GM23248 (cell line): ENCODE data around the gene ABCC1. TPM values are rescaled to one million over a fixed set of nuclear protein-coding genes. Genes with fewer than 3 reads are reported as not detected.

Experiments used
- DNase-seq: peaks from one replicate; pipeline ENCODE4 v3.0.0-alpha.2; 2015
- H2AFZ ChIP-seq: fragments of 200-600 bp; sonication (generic); 2 replicates; pipeline ENCODE4 v1.6.1; 2016; ENCODE audit warnings: antibody characterized with exemption
- H3F3A ChIP-seq: fragments of 200-600 bp; sonication (generic); 2 replicates; pipeline ENCODE4 v1.6.1; 2016; ENCODE audit warnings: mild to moderate bottlenecking, antibody characterized with exemption, mixed run types; ENCODE audit not compliant: insufficient read depth
- H3K27ac ChIP-seq: fragments of 200-600 bp; sonication (generic); 2 replicates; pipeline ENCODE4 v1.5.1; 2016; ENCODE audit warnings: mild to moderate bottlenecking
- H3K27me3 ChIP-seq: fragments of 200-600 bp; sonication (generic); replicated peaks from 2 replicates; pipeline ENCODE4 v1.6.1; 2016; ENCODE audit warnings: mild to moderate bottlenecking; ENCODE audit not compliant: insufficient read depth
- H3K36me3 ChIP-seq: fragments of 200-600 bp; sonication (generic); 2 replicates; pipeline ENCODE4 v1.6.1; 2016; ENCODE audit warnings: low read depth, mild to moderate bottlenecking
- H3K4me1 ChIP-seq: fragments of 200-600 bp; sonication (generic); 2 replicates; pipeline ENCODE4 v1.6.1; 2016; ENCODE audit warnings: mild to moderate bottlenecking; ENCODE audit not compliant: insufficient read depth
- H3K4me2 ChIP-seq: fragments of 200-600 bp; sonication (generic); one replicate; pipeline ENCODE4 v1.6.1; 2016; ENCODE audit warnings: mild to moderate bottlenecking; ENCODE audit not compliant: unreplicated experiment
- H3K4me3 ChIP-seq: fragments of 200-600 bp; sonication (generic); 2 replicates; pipeline ENCODE4 v1.5.1; 2016; ENCODE audit warnings: mild to moderate bottlenecking
- H3K79me2 ChIP-seq: fragments of 200-600 bp; sonication (generic); 2 replicates; pipeline ENCODE4 v1.6.1; 2016; ENCODE audit warnings: mild to moderate bottlenecking; ENCODE audit not compliant: insufficient read depth
- H3K9ac ChIP-seq: fragments of 200-600 bp; sonication (generic); 2 replicates; pipeline ENCODE4 v1.6.1; 2016; ENCODE audit warnings: mild to moderate bottlenecking
- H3K9me2 ChIP-seq: fragments of 200-600 bp; sonication (generic); 2 replicates; pipeline ENCODE4 v1.6.1; 2016; ENCODE audit warnings: mixed run types, mild to moderate bottlenecking, moderate library complexity; ENCODE audit not compliant: insufficient read depth
- H3K9me3 ChIP-seq: fragments of 200-600 bp; sonication (generic); one replicate; pipeline ENCODE4 v1.6.1; 2017; ENCODE audit warnings: low read depth
- H4K20me1 ChIP-seq: fragments of 200-600 bp; sonication (generic); 2 replicates; pipeline ENCODE4 v1.6.0; 2016; ENCODE audit not compliant: insufficient read depth
- EZH2 ChIP-seq: fragments of 200-600 bp; sonication (generic); IDR thresholded peaks from 2 replicates; pipeline ENCODE4 v1.6.1; 2018; ENCODE audit warnings: antibody characterized with exemption, mild to moderate bottlenecking; ENCODE audit not compliant: insufficient read depth, poor library complexity, severe bottlenecking
- EZH2phosphoT487 ChIP-seq: fragments of 200-600 bp; sonication (generic); IDR thresholded peaks from 2 replicates; pipeline ENCODE4 v1.6.1; 2018; ENCODE audit warnings: antibody characterized with exemption, moderate library complexity, mild to moderate bottlenecking, low read depth; ENCODE audit not compliant: insufficient read depth
- WGBS, 2 experiments: methylation state at CpG; one replicate each; pipeline ENCODE4 v1.1.6; 2015 to 2017; ENCODE audit warnings: low lambda C conversion rate in 2 of 2, low coverage in 1 of 2; ENCODE audit errors: missing lambda C conversion rate in 2 of 2; 5-methylcytosine and 5-hydroxymethylcytosine counted together
- in situ Hi-C: fragments of 300-500 bp; cut with MboI; formaldehyde crosslinking; loops from 2 replicates; pipeline ENCODE4 v1.15.0; 2020
- polyA plus RNA-seq: library from polyadenylated mRNA; unstranded; fragments of >200 nt; fragmentation: Nextera tagmentation; extraction: Ambion mirVana; gene quantifications from 2 replicates; pipeline ENCODE4 v1.2.1, GENCODE V29; 2016
- total RNA-seq: library from RNA; depleted of rRNA; stranded (reverse); fragments of >200 nt; shearing (Covaris generic); gene quantifications from 2 replicates; pipeline ENCODE4 v1.2.3, GENCODE V29; 2014

The ABCC1 gene
- total and polyA plus RNA-seq, 2 experiments from 2014 or later: 16.2 to 25.5 TPM

GRCh38 chr16:16105646-16106045, 156.2 kb downstream of the ABCC1 start:
- no peak for DNase-seq
- H2AFZ ChIP-seq: no peak overlapping the region
- H3K9me3 ChIP-seq: no peaks in the 10 kb centered on the region
- no peaks in the 10 kb centered on the region for H3K79me2 ChIP-seq
- 82 to 84% methylated on average over 14 of the region's 14 CpGs for WGBS, 2 experiments
- no peaks in the 10 kb centered on the region for H3K27me3 ChIP-seq
- H3K9ac ChIP-seq: no peak overlapping the region
- no peaks in the 10 kb centered on the region for H3K4me1 ChIP-seq
- H3K4me2 ChIP-seq: no peak overlapping the region
- H3K4me3 ChIP-seq: no peak overlapping the region
- no peaks in the 10 kb centered on the region for H3K9me2 ChIP-seq
- peaks cover 17% of the 10 kb centered on the region for H3K36me3 ChIP-seq
- TF ChIP-seq EZH2phosphoT487: no peak
- TF ChIP-seq EZH2: no peak
- no peak overlapping the region for H3K27ac ChIP-seq
- no peaks in the 10 kb centered on the region for H3F3A ChIP-seq
- in situ Hi-C loops: no loop called here
- H4K20me1 ChIP-seq: no peaks in the 10 kb centered on the region

GRCh38 chr16:16106466-16106865, 157.1 kb downstream of the ABCC1 start:
- no peak overlapping the region for H3K4me2 ChIP-seq
- no peaks in the 10 kb centered on the region for H3K27me3 ChIP-seq
- no peak for DNase-seq
- WGBS, 2 experiments: 96% methylated on average over 6 of the region's 6 CpGs
- H2AFZ ChIP-seq: no peak overlapping the region
- H3K4me1 ChIP-seq: no peaks in the 10 kb centered on the region
- H3K9me2 ChIP-seq: no peaks in the 10 kb centered on the region
- H3K36me3 ChIP-seq: peaks cover 20% of the 10 kb centered on the region
- TF ChIP-seq EZH2phosphoT487: no peak
- no peak for TF ChIP-seq EZH2
- H3K27ac ChIP-seq: no peak overlapping the region
- H3F3A ChIP-seq: no peaks in the 10 kb centered on the region
- H3K9ac ChIP-seq: no peak overlapping the region
- no peaks in the 10 kb centered on the region for H3K79me2 ChIP-seq
- in situ Hi-C loops: no loop called here
- no peak overlapping the region for H3K4me3 ChIP-seq
- H4K20me1 ChIP-seq: no peaks in the 10 kb centered on the region
- H3K9me3 ChIP-seq: no peaks in the 10 kb centered on the region

GRCh38 chr16:16107839-16108238, 158.4 kb downstream of the ABCC1 start:
- TF ChIP-seq EZH2phosphoT487 (no peak), EZH2 (no peak)
- DNase-seq: no peak
- Histone ChIP-seq H3K9ac (no peak overlapping the region), H3K4me2 (no peak overlapping the region), H3K36me3 (peaks cover 33% of the 10 kb centered on the region), H3F3A (no peaks in the 10 kb centered on the region), H2AFZ (no peak overlapping the region), H3K27me3 (no peaks in the 10 kb centered on the region), H3K9me2 (no peaks in the 10 kb centered on the region), H3K4me3 (no peak overlapping the region), H3K79me2 (no peaks in the 10 kb centered on the region), H4K20me1 (no peaks in the 10 kb centered on the region), H3K4me1 (no peaks in the 10 kb centered on the region), H3K27ac (no peak overlapping the region), H3K9me3 (no peaks in the 10 kb centered on the region)
- 66 to 73% methylated on average over 6 of the region's 6 CpGs for WGBS, 2 experiments
- in situ Hi-C loops: no loop called here

GRCh38 chr16:16108759-16109158, 159.3 kb downstream of the ABCC1 start:
- no peaks in the 10 kb centered on the region for H3F3A ChIP-seq
- H3K4me1 ChIP-seq: no peaks in the 10 kb centered on the region
- no peak overlapping the region for H3K9ac ChIP-seq
- no peaks in the 10 kb centered on the region for H4K20me1 ChIP-seq
- no peak overlapping the region for H2AFZ ChIP-seq
- H3K4me2 ChIP-seq: no peak overlapping the region
- no peak overlapping the region for H3K27ac ChIP-seq
- 84 to 90% methylated on average over 6 of the region's 6 CpGs for WGBS, 2 experiments
- no peaks in the 10 kb centered on the region for H3K27me3 ChIP-seq
- H3K9me2 ChIP-seq: no peaks in the 10 kb centered on the region
- no peaks in the 10 kb centered on the region for H3K79me2 ChIP-seq
- no peaks in the 10 kb centered on the region for H3K9me3 ChIP-seq
- peaks cover 32% of the 10 kb centered on the region for H3K36me3 ChIP-seq
- in situ Hi-C loops: no loop called here
- H3K4me3 ChIP-seq: no peak overlapping the region
- TF ChIP-seq EZH2phosphoT487 (no peak), EZH2 (no peak)
- no peak for DNase-seq

GRCh38 chr16:16109453-16110110, 160.2 kb downstream of the ABCC1 start:
- Histone ChIP-seq H3K36me3 (peaks cover 28% of the 10 kb centered on the region), H3K27me3 (no peaks in the 10 kb centered on the region), H3K79me2 (no peaks in the 10 kb centered on the region), H3K9ac (no peak overlapping the region), H3K27ac (no peak overlapping the region), H3K4me2 (no peak overlapping the region), H4K20me1 (no peaks in the 10 kb centered on the region), H2AFZ (no peak overlapping the region), H3F3A (no peaks in the 10 kb centered on the region), H3K4me3 (no peak overlapping the region), H3K9me3 (no peaks in the 10 kb centered on the region), H3K4me1 (no peaks in the 10 kb centered on the region), H3K9me2 (no peaks in the 10 kb centered on the region)
- TF ChIP-seq EZH2phosphoT487: no peak
- WGBS, 2 experiments: 75% methylated on average over 8 of the region's 8 CpGs
- DNase-seq: no peak
- in situ Hi-C loops: no loop called here
